GM12878 (cell line): ENCODE measurements around the gene RBL2. TPM values are rescaled to one million over a fixed set of nuclear protein-coding genes. Genes with fewer than 3 reads are reported as not detected.
A peak's percentile ranks its signal among the peaks of the same experiment; 100 is the strongest.

ENCODE experiments used
- ATF7 ChIP-seq: fragments of 450-650 bp; IDR thresholded peaks from 2 replicates; pipeline ENCODE4 v1.6.1; 2016; ENCODE audit warnings: low read depth, mild to moderate bottlenecking
- BCL11A ChIP-seq: IDR thresholded peaks from 2 replicates; pipeline ENCODE4 v1.6.1; 2011; ENCODE audit warnings: low read depth, low read length
- BMI1 ChIP-seq: fragments of 450-650 bp; IDR thresholded peaks from 2 replicates; pipeline ENCODE4 v1.6.1; 2016; ENCODE audit warnings: mild to moderate bottlenecking, moderate library complexity, borderline replicate concordance
- CEBPB ChIP-seq, 2 experiments: fragments of 150-350 bp in 1 of 2; IDR thresholded peaks; 2 replicates each; pipeline ENCODE4 v1.6.1; 2012 to 2014; ENCODE audit warnings: low read depth in 2 of 2, low read length in 2 of 2, borderline replicate concordance in 1 of 2, inconsistent platforms in 1 of 2
- CREM ChIP-seq: IDR thresholded peaks from 2 replicates; pipeline ENCODE4 v1.6.1; 2014; ENCODE audit warnings: antibody characterized with exemption, low read depth
- EED ChIP-seq: sonication (generic); IDR thresholded peaks from 2 replicates; pipeline ENCODE4 v1.6.1; 2016; ENCODE audit warnings: antibody characterized with exemption, low read depth
- JUNB ChIP-seq: IDR thresholded peaks from 2 replicates; pipeline ENCODE4 v1.6.1; 2016; ENCODE audit warnings: antibody characterized with exemption, mild to moderate bottlenecking
- LARP7 ChIP-seq: fragments of 450-650 bp; IDR thresholded peaks from 2 replicates; pipeline ENCODE4 v1.6.1; 2017; ENCODE audit warnings: mild to moderate bottlenecking
- NR2C1 ChIP-seq: fragments of 450-650 bp; IDR thresholded peaks from 2 replicates; pipeline ENCODE4 v1.6.1; 2017; ENCODE audit warnings: antibody characterized with exemption, mild to moderate bottlenecking, moderate library complexity
- NRF1 ChIP-seq: conservative IDR thresholded peaks from 2 replicates; pipeline ENCODE4 v1.6.1; 2011; ENCODE audit warnings: mild to moderate bottlenecking, low read depth, low read length, improper control_type of control experiment
- PAX5 ChIP-seq: IDR thresholded peaks from 2 replicates; pipeline ENCODE4 v1.6.1; 2011; ENCODE audit warnings: low read depth, low read length, borderline replicate concordance
- POLR2AphosphoS5 ChIP-seq: IDR thresholded peaks from 2 replicates; pipeline ENCODE4 v1.6.1; 2011; ENCODE audit warnings: mild to moderate bottlenecking, low read length, inconsistent platforms
- SIN3A ChIP-seq: IDR thresholded peaks from 2 replicates; pipeline ENCODE4 v1.6.1; 2012; ENCODE audit warnings: low read depth, low read length, improper control_type of control experiment
- SUPT20H ChIP-seq: IDR thresholded peaks from 2 replicates; pipeline ENCODE4 v1.6.1; 2011; ENCODE audit warnings: low read depth, mild to moderate bottlenecking, low read length, moderate library complexity, borderline replicate concordance; ENCODE audit not compliant: control insufficient read depth
- TARDBP ChIP-seq: IDR thresholded peaks from 2 replicates; pipeline ENCODE4 v1.6.1; 2016; ENCODE audit warnings: borderline replicate concordance
- YY1 ChIP-seq: IDR thresholded peaks from 2 replicates; pipeline ENCODE4 v1.6.1; 2011; ENCODE audit warnings: low read depth, mild to moderate bottlenecking, low read length
- ZNF622 ChIP-seq: fragments of 450-650 bp; IDR thresholded peaks from 2 replicates; pipeline ENCODE4 v1.6.1; 2017; ENCODE audit warnings: mild to moderate bottlenecking, inconsistent platforms
- polyA plus RNA-seq, 11 experiments: library from polyadenylated mRNA; depleted of rRNA in 4 of 11; unstranded in 6 of 11; stranded (reverse) in 5 of 11; fragments of >200 nt; fragmentation: Nextera tagmentation in 4 of 11; fragmentation: Illumina TruSeq in 1 of 11; extraction: Ambion mirVana in 4 of 11; extraction: Trizol in 1 of 11; gene quantifications; 1 replicate in 1 of 11; 2 replicates in 10 of 11; pipeline versions ENCODE4 v1.2.1 to v1.2.3, GENCODE V29; 2011 to 2016; ENCODE audit warnings: inconsistent platforms in 2 of 11, missing spikeins in 2 of 11, low read depth in 1 of 11
- total RNA-seq, 4 experiments: library from RNA; depleted of rRNA in 3 of 4; stranded (reverse); fragments of >200 nt in 3 of 4; fragmentation: Illumina TruSeq in 1 of 4; extraction: Trizol in 1 of 4; gene quantifications; 2 replicates each; pipeline versions ENCODE4 v1.2.1 to v1.2.3, GENCODE V29; 2013 to 2021
- TF ChIP-seq, protein P1 (sequence below): fragments of 450-650 bp; IDR thresholded peaks from 2 replicates; pipeline ENCODE4 v1.6.1; 2017; ENCODE audit warnings: mild to moderate bottlenecking, moderate library complexity
- TF ChIP-seq, protein P2 (sequence below): fragments of 450-650 bp; IDR thresholded peaks from 2 replicates; pipeline ENCODE4 v1.6.1; 2017; ENCODE audit warnings: antibody characterized with exemption, mild to moderate bottlenecking, moderate library complexity
- TF ChIP-seq, protein P3 (sequence below): fragments of 450-650 bp; conservative IDR thresholded peaks from 2 replicates; pipeline ENCODE4 v1.6.1; 2017; ENCODE audit warnings: mild to moderate bottlenecking, moderate library complexity
- TF ChIP-seq, protein P4 (sequence below): IDR thresholded peaks from 2 replicates; pipeline ENCODE4 v1.6.1; 2012; ENCODE audit warnings: low read depth, low read length, improper control_type of control experiment
- TF ChIP-seq, protein P5 (sequence below): fragments of 450-650 bp; IDR thresholded peaks from 2 replicates; pipeline ENCODE4 v1.6.1; 2016; ENCODE audit warnings: mild to moderate bottlenecking

Gene RBL2
- total and polyA plus RNA-seq, 10 of the 15 experiments (the other 5 are each of a cell fraction or from before 2014, with no cell fraction given): 10.0 to 107 (median 39.0) TPM

DNA sequence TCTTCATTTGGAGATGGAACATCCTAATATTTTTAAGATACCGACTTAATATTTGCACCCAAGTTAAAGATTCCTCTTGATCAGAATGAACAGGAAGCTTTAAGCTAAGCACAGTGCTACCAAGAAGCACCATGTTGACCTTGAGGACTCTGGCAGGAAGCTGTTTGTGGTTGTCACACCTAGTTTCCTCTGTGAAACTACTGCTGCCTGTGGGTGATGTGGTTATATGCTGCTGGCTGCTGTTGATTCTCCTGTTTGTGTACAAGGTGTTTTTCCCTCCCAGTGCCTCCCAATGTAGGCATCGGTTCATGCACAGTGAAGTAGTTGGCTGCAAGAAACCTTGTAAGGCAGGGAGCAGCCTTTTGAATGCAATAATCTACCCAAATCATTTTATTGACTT lies 23.4 kb downstream of the RBL2 start (continued):
- peak; percentile 64 for TF ChIP-seq YY1
- no peak for TF ChIP-seq NRF1
- peak; percentile 68 for TF ChIP-seq ATF7
- no peak for TF ChIP-seq LARP7
- TF ChIP-seq, protein P1, sequence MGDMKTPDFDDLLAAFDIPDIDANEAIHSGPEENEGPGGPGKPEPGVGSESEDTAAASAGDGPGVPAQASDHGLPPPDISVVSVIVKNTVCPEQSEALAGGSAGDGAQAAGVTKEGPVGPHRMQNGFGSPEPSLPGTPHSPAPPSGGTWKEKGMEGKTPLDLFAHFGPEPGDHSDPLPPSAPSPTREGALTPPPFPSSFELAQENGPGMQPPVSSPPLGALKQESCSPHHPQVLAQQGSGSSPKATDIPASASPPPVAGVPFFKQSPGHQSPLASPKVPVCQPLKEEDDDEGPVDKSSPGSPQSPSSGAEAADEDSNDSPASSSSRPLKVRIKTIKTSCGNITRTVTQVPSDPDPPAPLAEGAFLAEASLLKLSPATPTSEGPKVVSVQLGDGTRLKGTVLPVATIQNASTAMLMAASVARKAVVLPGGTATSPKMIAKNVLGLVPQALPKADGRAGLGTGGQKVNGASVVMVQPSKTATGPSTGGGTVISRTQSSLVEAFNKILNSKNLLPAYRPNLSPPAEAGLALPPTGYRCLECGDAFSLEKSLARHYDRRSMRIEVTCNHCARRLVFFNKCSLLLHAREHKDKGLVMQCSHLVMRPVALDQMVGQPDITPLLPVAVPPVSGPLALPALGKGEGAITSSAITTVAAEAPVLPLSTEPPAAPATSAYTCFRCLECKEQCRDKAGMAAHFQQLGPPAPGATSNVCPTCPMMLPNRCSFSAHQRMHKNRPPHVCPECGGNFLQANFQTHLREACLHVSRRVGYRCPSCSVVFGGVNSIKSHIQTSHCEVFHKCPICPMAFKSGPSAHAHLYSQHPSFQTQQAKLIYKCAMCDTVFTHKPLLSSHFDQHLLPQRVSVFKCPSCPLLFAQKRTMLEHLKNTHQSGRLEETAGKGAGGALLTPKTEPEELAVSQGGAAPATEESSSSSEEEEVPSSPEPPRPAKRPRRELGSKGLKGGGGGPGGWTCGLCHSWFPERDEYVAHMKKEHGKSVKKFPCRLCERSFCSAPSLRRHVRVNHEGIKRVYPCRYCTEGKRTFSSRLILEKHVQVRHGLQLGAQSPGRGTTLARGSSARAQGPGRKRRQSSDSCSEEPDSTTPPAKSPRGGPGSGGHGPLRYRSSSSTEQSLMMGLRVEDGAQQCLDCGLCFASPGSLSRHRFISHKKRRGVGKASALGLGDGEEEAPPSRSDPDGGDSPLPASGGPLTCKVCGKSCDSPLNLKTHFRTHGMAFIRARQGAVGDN: peak; percentile 72
- TF ChIP-seq, protein P2, sequence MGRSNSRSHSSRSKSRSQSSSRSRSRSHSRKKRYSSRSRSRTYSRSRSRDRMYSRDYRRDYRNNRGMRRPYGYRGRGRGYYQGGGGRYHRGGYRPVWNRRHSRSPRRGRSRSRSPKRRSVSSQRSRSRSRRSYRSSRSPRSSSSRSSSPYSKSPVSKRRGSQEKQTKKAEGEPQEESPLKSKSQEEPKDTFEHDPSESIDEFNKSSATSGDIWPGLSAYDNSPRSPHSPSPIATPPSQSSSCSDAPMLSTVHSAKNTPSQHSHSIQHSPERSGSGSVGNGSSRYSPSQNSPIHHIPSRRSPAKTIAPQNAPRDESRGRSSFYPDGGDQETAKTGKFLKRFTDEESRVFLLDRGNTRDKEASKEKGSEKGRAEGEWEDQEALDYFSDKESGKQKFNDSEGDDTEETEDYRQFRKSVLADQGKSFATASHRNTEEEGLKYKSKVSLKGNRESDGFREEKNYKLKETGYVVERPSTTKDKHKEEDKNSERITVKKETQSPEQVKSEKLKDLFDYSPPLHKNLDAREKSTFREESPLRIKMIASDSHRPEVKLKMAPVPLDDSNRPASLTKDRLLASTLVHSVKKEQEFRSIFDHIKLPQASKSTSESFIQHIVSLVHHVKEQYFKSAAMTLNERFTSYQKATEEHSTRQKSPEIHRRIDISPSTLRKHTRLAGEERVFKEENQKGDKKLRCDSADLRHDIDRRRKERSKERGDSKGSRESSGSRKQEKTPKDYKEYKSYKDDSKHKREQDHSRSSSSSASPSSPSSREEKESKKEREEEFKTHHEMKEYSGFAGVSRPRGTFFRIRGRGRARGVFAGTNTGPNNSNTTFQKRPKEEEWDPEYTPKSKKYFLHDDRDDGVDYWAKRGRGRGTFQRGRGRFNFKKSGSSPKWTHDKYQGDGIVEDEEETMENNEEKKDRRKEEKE: no peak
- TF ChIP-seq, protein P3, sequence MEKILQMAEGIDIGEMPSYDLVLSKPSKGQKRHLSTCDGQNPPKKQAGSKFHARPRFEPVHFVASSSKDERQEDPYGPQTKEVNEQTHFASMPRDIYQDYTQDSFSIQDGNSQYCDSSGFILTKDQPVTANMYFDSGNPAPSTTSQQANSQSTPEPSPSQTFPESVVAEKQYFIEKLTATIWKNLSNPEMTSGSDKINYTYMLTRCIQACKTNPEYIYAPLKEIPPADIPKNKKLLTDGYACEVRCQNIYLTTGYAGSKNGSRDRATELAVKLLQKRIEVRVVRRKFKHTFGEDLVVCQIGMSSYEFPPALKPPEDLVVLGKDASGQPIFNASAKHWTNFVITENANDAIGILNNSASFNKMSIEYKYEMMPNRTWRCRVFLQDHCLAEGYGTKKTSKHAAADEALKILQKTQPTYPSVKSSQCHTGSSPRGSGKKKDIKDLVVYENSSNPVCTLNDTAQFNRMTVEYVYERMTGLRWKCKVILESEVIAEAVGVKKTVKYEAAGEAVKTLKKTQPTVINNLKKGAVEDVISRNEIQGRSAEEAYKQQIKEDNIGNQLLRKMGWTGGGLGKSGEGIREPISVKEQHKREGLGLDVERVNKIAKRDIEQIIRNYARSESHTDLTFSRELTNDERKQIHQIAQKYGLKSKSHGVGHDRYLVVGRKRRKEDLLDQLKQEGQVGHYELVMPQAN: no peak
- no peak for TF ChIP-seq CEBPB (IDR thresholded peaks at IDR 0.05; ENCODE audit: borderline replicate concordance in 1 of 2, low read depth in 2 of 2, low read length in 2 of 2)
- TF ChIP-seq BMI1: no peak
- no peak for TF ChIP-seq POLR2AphosphoS5
- TF ChIP-seq PAX5: peak; percentile 93
- no peak for TF ChIP-seq JUNB
- TF ChIP-seq EED: peak; percentile 85
- TF ChIP-seq, protein P4, sequence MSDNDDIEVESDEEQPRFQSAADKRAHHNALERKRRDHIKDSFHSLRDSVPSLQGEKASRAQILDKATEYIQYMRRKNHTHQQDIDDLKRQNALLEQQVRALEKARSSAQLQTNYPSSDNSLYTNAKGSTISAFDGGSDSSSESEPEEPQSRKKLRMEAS: peak; percentile 57; the same call in 1 of the 2 replicates
- no peak; the same call in 1 of the 2 replicates for TF ChIP-seq SIN3A
- peak; percentile 45; the same call in 1 of the 2 replicates for TF ChIP-seq NR2C1
- TF ChIP-seq, protein P5, sequence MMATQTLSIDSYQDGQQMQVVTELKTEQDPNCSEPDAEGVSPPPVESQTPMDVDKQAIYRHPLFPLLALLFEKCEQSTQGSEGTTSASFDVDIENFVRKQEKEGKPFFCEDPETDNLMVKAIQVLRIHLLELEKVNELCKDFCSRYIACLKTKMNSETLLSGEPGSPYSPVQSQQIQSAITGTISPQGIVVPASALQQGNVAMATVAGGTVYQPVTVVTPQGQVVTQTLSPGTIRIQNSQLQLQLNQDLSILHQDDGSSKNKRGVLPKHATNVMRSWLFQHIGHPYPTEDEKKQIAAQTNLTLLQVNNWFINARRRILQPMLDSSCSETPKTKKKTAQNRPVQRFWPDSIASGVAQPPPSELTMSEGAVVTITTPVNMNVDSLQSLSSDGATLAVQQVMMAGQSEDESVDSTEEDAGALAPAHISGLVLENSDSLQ: no peak
- TF ChIP-seq TARDBP: no peak
- TF ChIP-seq ZNF622: no peak
- TF ChIP-seq SUPT20H: no peak
- TF ChIP-seq BCL11A: peak; percentile 81
- TF ChIP-seq CREM: peak; percentile 55; the same call in 1 of the 2 replicates
